ENCODE results near the gene LIPK.

GRCh38 chr10:88782222-88782621 lies 76.2 kb downstream of the LIPK start:
- TF ChIP-seq CTCF (IDR thresholded peaks at IDR 0.05) (no peak), POLR2A (IDR thresholded peaks at IDR 0.05) (no peak)

All from right lobe of liver (tissue), 4 donors.